Naive B cell (primary cell): ENCODE data around the gene FBXL7. TPM values are rescaled to one million over a fixed set of nuclear protein-coding genes. Genes with fewer than 3 reads are reported as not detected.

Experiments
- ATAC-seq, 2 donors: fragments of 150-1000 bp; cut with Tn5 transposase; 2 replicates each; pipeline ENCODE4 v1.10.0; 2021; ENCODE audit warnings: low read depth in 2 of 2, mild to moderate bottlenecking in 2 of 2, moderate library complexity in 2 of 2
- DNase-seq: peaks from one replicate; pipeline ENCODE4 v3.0.0; 2022
- H3K27ac Mint-ChIP-seq, 6 donors: one replicate each; pipeline ENCODE4 v1.8.0; 2020 to 2022; ENCODE audit warnings: mild to moderate bottlenecking in 6 of 6, mixed read lengths in 6 of 6, moderate library complexity in 5 of 6, inconsistent platforms in 2 of 6
- H3K27me3 Mint-ChIP-seq, 3 donors: one replicate each; pipeline ENCODE4 v1.8.0; 2021 to 2022; ENCODE audit warnings: mixed read lengths in 3 of 3, mild to moderate bottlenecking in 1 of 3
- H3K36me3 Mint-ChIP-seq, 2 donors: one replicate each; pipeline ENCODE4 v1.8.0; 2020 to 2022; ENCODE audit warnings: mixed read lengths in 2 of 2, inconsistent platforms in 1 of 2, mild to moderate bottlenecking in 1 of 2
- H3K4me1 Mint-ChIP-seq, 3 donors: one replicate each; pipeline ENCODE4 v1.8.0; 2020 to 2022; ENCODE audit warnings: mixed read lengths in 3 of 3, inconsistent platforms in 1 of 3, mild to moderate bottlenecking in 1 of 3, moderate library complexity in 1 of 3
- H3K4me3 Mint-ChIP-seq, 8 donors: one replicate each; pipeline ENCODE4 v1.8.0; 2020 to 2022; ENCODE audit warnings: mild to moderate bottlenecking in 8 of 8, mixed read lengths in 8 of 8, moderate library complexity in 8 of 8, inconsistent platforms in 2 of 8
- H3K9me3 Mint-ChIP-seq, 7 donors: one replicate each; pipeline ENCODE4 v1.8.0; 2020 to 2022; ENCODE audit warnings: mixed read lengths in 7 of 7, mild to moderate bottlenecking in 5 of 7, inconsistent platforms in 2 of 7, moderate library complexity in 1 of 7
- polyA plus RNA-seq, 6 donors: library from polyadenylated mRNA; unstranded; fragments of 300-500 nt; fragmentation: Illumina TruSeq; gene quantifications; one replicate each; pipeline ENCODE4 v1.2.3, GENCODE V29; 2021; ENCODE audit warnings: low read depth in 6 of 6

FBXL7 gene
- polyA plus RNA-seq, 6 donors from 2014 or later = not detected

- ATAC-seq (no peak), DNase-seq (no peak)
- no peaks in the 10 kb centered on the region for H3K27me3 Mint-ChIP-seq
- no peaks in the 10 kb centered on the region for H3K4me1 Mint-ChIP-seq
- no peak overlapping the region for H3K27ac Mint-ChIP-seq
- no peaks in the 10 kb centered on the region for H3K36me3 Mint-ChIP-seq
- no peak overlapping the region for H3K4me3 Mint-ChIP-seq
- H3K9me3 Mint-ChIP-seq = peaks cover 0 to 8% (median 1%) of the 10 kb centered on the region in 7 donors
These were observed 286.3 kb downstream of the FBXL7 start for GRCh38 chr5:15786326-15786725.

- Mint-ChIP-seq H3K36me3 (no peaks in the 10 kb centered on the region), H3K4me3 (no peak overlapping the region), H3K27ac (peak overlapping the region in 1 of 6 donors; percentile 8), H3K27me3 (no peaks in the 10 kb centered on the region), H3K4me1 (no peaks in the 10 kb centered on the region), H3K9me3 (peaks cover 0 to 6% (median 0%) of the 10 kb centered on the region in 7 donors)
- no peak for DNase-seq
- no peak for ATAC-seq
These were observed 286.9 kb downstream of the FBXL7 start for GRCh38 chr5:15786884-15787283.

DNA sequence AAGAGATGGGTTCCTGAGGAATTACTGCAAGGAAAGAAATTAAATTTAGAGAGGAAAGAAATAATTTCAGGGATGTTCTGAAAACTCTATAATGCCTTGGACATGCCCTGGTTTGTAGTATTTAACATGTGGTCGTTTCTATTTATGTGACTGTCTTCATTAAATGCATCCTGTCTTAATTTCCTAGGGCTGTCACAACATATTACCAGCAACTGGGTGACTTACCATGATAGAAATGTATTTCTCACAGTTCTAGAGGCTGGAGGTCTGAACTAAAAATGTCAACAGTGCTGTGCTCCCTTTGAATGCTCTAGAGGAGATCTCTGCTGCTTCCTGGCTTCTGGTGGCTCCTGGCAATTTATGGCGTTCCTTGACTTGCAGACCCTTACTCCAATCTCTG, 287.7 kb downstream of the FBXL7 start:
- Mint-ChIP-seq H3K36me3 (no peaks in the 10 kb centered on the region), H3K27me3 (no peaks in the 10 kb centered on the region), H3K9me3 (peaks cover 0 to 6% (median 2%) of the 10 kb centered on the region in 7 donors), H3K4me3 (no peak overlapping the region), H3K27ac (no peak overlapping the region), H3K4me1 (no peaks in the 10 kb centered on the region)
- DNase-seq (no peak), ATAC-seq (no peak)

DNA sequence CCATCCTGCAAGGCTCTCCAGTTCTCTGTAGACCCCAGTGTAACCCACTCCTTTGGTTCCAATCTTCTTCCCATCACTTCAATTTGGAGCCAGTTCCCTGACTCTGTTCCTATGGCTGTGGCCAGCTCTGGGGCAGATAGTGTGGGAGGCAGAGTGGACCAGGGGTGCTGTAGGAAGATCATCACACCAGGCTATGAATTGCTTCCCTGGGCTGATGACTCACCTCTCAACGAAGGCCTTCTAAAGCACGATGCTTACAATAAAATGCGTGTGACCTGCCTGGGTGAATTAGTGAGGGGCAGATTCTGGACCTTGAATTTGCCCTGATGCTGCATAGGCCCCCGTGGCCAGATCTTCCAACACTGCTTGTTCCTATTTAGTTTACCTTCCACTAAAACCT, 289.7 kb downstream of the FBXL7 start:
- no peak for ATAC-seq
- DNase-seq = no peak
- Mint-ChIP-seq H3K27me3 (no peaks in the 10 kb centered on the region), H3K4me1 (no peaks in the 10 kb centered on the region), H3K36me3 (no peaks in the 10 kb centered on the region), H3K4me3 (no peak overlapping the region), H3K27ac (no peak overlapping the region), H3K9me3 (peaks cover 0 to 6% (median 2%) of the 10 kb centered on the region in 7 donors)

GRCh38 chr5:15790446-15791018, 290.6 kb downstream of the FBXL7 start:
- Mint-ChIP-seq H3K27me3 (no peaks in the 10 kb centered on the region), H3K4me3 (no peak overlapping the region), H3K36me3 (no peaks in the 10 kb centered on the region), H3K27ac (no peak overlapping the region), H3K9me3 (peaks cover 0 to 6% (median 2%) of the 10 kb centered on the region in 7 donors), H3K4me1 (no peaks in the 10 kb centered on the region)
- DNase-seq = no peak
- no peak for ATAC-seq

DNA sequence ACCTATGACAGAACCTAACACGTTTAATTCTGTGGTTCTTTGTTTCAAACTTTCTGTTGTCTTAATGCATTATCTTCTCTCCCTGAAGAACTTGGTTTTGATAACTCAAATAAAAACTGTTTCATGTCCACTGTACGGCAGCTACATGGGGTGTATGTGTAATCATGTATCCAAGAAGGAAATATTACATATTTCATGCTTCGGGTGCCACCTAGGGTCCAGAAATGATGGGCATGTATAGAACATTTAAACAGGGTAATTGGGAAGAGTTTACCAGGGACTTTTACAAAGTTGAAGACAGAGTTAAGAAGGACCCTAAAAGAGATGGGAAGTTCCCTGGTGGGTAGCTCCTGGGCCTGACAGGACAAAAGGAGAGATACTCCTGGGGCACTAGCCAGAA, 291.3 kb downstream of the FBXL7 start:
- Mint-ChIP-seq H3K4me3 (no peak overlapping the region), H3K27ac (no peak overlapping the region), H3K27me3 (no peaks in the 10 kb centered on the region), H3K9me3 (peaks cover 0 to 6% (median 2%) of the 10 kb centered on the region in 7 donors), H3K4me1 (no peaks in the 10 kb centered on the region), H3K36me3 (no peaks in the 10 kb centered on the region)
- DNase-seq = no peak
- ATAC-seq = no peak

- H3K27me3 Mint-ChIP-seq = no peaks in the 10 kb centered on the region
- no peak overlapping the region for H3K4me3 Mint-ChIP-seq
- DNase-seq (no peak), ATAC-seq (no peak)
- H3K4me1 Mint-ChIP-seq = no peaks in the 10 kb centered on the region
- H3K36me3 Mint-ChIP-seq = no peaks in the 10 kb centered on the region
- H3K27ac Mint-ChIP-seq = no peak overlapping the region
- H3K9me3 Mint-ChIP-seq = peaks cover 0 to 6% (median under 1%) of the 10 kb centered on the region in 7 donors
These were observed 291.9 kb downstream of the FBXL7 start for GRCh38 chr5:15791859-15792258.

GRCh38 chr5:15794052-15794985, 294.3 kb downstream of the FBXL7 start:
- ATAC-seq (no peak), DNase-seq (no peak)
- no peaks in the 10 kb centered on the region for H3K27me3 Mint-ChIP-seq
- H3K4me1 Mint-ChIP-seq = no peaks in the 10 kb centered on the region
- H3K27ac Mint-ChIP-seq = no peak overlapping the region
- H3K36me3 Mint-ChIP-seq = no peaks in the 10 kb centered on the region
- no peak overlapping the region for H3K4me3 Mint-ChIP-seq
- H3K9me3 Mint-ChIP-seq = peaks cover 0 to 4% (median 0%) of the 10 kb centered on the region in 7 donors

DNA sequence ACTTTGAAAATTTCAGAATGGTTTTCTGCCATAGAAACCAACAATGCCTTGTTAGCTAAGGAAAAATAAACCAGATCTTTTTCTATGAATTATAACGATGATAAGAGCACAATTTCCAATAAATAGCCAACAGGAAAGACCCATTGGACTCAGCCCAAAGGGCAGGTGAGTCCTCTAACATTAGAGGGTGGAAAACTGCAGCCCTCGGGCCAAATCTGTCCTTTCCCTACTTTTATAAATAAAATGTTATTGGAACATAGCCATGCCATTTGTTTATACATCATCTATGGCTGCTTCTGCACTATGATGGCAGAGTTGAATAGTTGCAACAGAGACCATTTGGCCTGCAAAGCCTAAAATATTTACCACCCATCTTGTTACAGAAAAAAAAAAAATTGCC, 296.1 kb downstream of the FBXL7 start:
- no peaks in the 10 kb centered on the region for H3K27me3 Mint-ChIP-seq
- no peaks in the 10 kb centered on the region for H3K36me3 Mint-ChIP-seq
- H3K4me1 Mint-ChIP-seq = no peaks in the 10 kb centered on the region
- no peak for DNase-seq
- ATAC-seq = no peak
- no peak overlapping the region for H3K27ac Mint-ChIP-seq
- H3K9me3 Mint-ChIP-seq = peaks cover 0 to 4% (median 0%) of the 10 kb centered on the region in 7 donors
- no peak overlapping the region for H3K4me3 Mint-ChIP-seq

DNA sequence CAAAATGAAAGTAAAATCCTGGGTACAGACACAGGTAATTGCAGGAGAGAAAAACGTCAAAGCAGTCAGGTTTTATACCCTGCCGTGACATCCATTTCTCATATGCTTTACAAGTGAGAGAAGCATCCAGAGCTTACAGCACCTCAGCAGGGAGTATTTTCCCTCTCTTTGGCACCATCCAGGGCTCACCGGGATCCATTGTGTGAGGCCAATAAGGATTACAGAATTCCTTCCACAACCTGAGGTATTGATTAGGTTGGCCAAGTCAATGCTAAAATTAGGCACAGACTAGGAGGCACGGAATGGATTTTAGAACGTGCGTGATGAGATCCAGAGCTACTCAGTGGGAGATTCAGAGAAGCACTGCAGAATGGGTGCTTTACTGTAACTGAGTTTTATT, 296.6 kb downstream of the FBXL7 start:
- no peaks in the 10 kb centered on the region for H3K27me3 Mint-ChIP-seq
- no peaks in the 10 kb centered on the region for H3K4me1 Mint-ChIP-seq
- H3K27ac Mint-ChIP-seq = no peak overlapping the region
- H3K9me3 Mint-ChIP-seq = peaks cover 0 to 4% (median 0%) of the 10 kb centered on the region in 7 donors
- ATAC-seq (no peak), DNase-seq (no peak)
- no peaks in the 10 kb centered on the region for H3K36me3 Mint-ChIP-seq
- H3K4me3 Mint-ChIP-seq = no peak overlapping the region

- H3K36me3 Mint-ChIP-seq = no peaks in the 10 kb centered on the region
- no peaks in the 10 kb centered on the region for H3K27me3 Mint-ChIP-seq
- H3K4me3 Mint-ChIP-seq = no peak overlapping the region
- peaks cover 0 to 4% (median 3%) of the 10 kb centered on the region in 7 donors for H3K9me3 Mint-ChIP-seq
- no peaks in the 10 kb centered on the region for H3K4me1 Mint-ChIP-seq
- no peak overlapping the region for H3K27ac Mint-ChIP-seq
- DNase-seq = no peak
- ATAC-seq = no peak
These were observed 297.1 kb downstream of the FBXL7 start for GRCh38 chr5:15797116-15797515.

GRCh38 chr5:15798006-15798405, 298.0 kb downstream of the FBXL7 start:
- H3K4me3 Mint-ChIP-seq = no peak overlapping the region
- no peaks in the 10 kb centered on the region for H3K4me1 Mint-ChIP-seq
- no peak for DNase-seq
- no peaks in the 10 kb centered on the region for H3K27me3 Mint-ChIP-seq
- H3K27ac Mint-ChIP-seq = no peak overlapping the region
- no peaks in the 10 kb centered on the region for H3K36me3 Mint-ChIP-seq
- ATAC-seq = no peak
- peaks cover 0 to 7% (median 4%) of the 10 kb centered on the region in 7 donors for H3K9me3 Mint-ChIP-seq

GRCh38 chr5:15799014-15799413, 299.0 kb downstream of the FBXL7 start:
- Mint-ChIP-seq H3K27ac (no peak overlapping the region), H3K27me3 (no peaks in the 10 kb centered on the region), H3K4me1 (no peaks in the 10 kb centered on the region), H3K36me3 (no peaks in the 10 kb centered on the region), H3K9me3 (peaks cover 0 to 13% (median 6%) of the 10 kb centered on the region in 7 donors), H3K4me3 (no peak overlapping the region)
- DNase-seq (no peak), ATAC-seq (no peak)

GRCh38 chr5:15799612-15800011, 299.6 kb downstream of the FBXL7 start:
- DNase-seq (no peak), ATAC-seq (no peak)
- Mint-ChIP-seq H3K4me1 (no peaks in the 10 kb centered on the region), H3K36me3 (no peaks in the 10 kb centered on the region), H3K4me3 (no peak overlapping the region), H3K9me3 (peaks cover 0 to 13% (median 6%) of the 10 kb centered on the region in 7 donors), H3K27me3 (no peaks in the 10 kb centered on the region), H3K27ac (no peak overlapping the region)
